BE2C (cell line): Measurements from ENCODE around the gene TRIM38.
A peak's percentile ranks its signal among the peaks of the same experiment; 100 is the strongest.
"Not testable (repeated sequence)": the region's sequence is repeated elsewhere in the genome, so short reads cannot be mapped to it uniquely, and the experiment has no call there.

Experiments used
- DNase-seq: peaks from one replicate; pipeline ENCODE4 v3.0.0-alpha.2; 2020
- H3K27me3 ChIP-seq: fragments of 250-450 bp; sonication (Bioruptor Pico); 2 replicates; pipeline ENCODE4 v1.5.1; 2020; ENCODE audit warnings: mild to moderate bottlenecking
- H3K36me3 ChIP-seq: fragments of 250-450 bp; sonication (Bioruptor Pico); 2 replicates; pipeline ENCODE4 v1.5.1; 2020; ENCODE audit warnings: mild to moderate bottlenecking
- H3K4me1 ChIP-seq: fragments of 250-450 bp; sonication (Bioruptor Pico); 2 replicates; pipeline ENCODE4 v1.5.1; 2020
- H3K4me3 ChIP-seq: 2 replicates; pipeline ENCODE4 v1.5.1; 2011; ENCODE audit warnings: low read depth, low read length
- H3K9me3 ChIP-seq: fragments of 250-450 bp; sonication (Bioruptor Pico); 2 replicates; pipeline ENCODE4 v1.5.1; 2020
- TF ChIP-seq, protein P1 (sequence below): IDR thresholded peaks from 2 replicates; pipeline ENCODE4 v1.5.1; 2012; ENCODE audit warnings: mild to moderate bottlenecking, low read depth, low read length

The TRIM38 gene

DNA sequence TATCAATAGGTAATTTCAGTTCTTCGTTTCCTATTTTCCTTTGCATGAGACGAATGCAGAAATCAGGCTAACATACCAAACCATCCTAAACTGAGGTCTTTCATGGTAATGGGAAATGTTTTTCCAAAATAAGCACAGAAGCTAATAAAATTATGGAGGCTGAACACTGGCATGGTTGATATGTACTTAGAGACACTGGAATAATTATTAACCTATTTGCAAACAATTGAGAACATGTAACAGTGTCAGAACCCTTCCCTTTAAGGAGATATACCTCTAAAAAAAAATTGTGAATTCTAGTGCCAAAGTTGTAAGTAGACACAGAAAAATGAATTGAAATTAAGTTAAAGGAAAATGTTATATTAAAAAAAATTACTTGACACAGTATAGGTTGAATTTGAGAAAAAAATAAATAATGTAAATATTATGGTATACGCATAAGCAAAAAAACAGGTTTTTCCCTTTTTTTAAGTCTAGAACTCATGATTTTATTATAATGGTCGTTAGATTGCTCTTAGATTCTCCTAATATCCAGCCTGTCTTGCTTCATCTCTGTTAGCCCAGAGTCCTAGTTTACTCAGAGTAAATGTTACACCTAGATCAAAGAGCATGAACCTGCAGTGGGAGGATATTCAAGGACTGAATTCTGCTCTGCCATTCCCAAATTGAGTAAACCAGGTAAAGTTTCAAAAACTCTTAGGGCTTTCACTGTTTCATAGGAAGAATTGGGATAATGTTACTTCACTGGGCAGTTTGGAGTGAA lies 33.9 kb upstream of the TRIM38 start:
- no peaks in the 10 kb centered on the region for H3K36me3 ChIP-seq
- no peaks in the 10 kb centered on the region for H3K27me3 ChIP-seq
- H3K9me3 ChIP-seq: no peaks in the 10 kb centered on the region
- no peak overlapping the region for H3K4me3 ChIP-seq
- DNase-seq: no peak
- TF ChIP-seq, protein P1, sequence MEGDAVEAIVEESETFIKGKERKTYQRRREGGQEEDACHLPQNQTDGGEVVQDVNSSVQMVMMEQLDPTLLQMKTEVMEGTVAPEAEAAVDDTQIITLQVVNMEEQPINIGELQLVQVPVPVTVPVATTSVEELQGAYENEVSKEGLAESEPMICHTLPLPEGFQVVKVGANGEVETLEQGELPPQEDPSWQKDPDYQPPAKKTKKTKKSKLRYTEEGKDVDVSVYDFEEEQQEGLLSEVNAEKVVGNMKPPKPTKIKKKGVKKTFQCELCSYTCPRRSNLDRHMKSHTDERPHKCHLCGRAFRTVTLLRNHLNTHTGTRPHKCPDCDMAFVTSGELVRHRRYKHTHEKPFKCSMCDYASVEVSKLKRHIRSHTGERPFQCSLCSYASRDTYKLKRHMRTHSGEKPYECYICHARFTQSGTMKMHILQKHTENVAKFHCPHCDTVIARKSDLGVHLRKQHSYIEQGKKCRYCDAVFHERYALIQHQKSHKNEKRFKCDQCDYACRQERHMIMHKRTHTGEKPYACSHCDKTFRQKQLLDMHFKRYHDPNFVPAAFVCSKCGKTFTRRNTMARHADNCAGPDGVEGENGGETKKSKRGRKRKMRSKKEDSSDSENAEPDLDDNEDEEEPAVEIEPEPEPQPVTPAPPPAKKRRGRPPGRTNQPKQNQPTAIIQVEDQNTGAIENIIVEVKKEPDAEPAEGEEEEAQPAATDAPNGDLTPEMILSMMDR: no peak
- H3K4me1 ChIP-seq: peaks cover 23% of the 10 kb centered on the region

DNA sequence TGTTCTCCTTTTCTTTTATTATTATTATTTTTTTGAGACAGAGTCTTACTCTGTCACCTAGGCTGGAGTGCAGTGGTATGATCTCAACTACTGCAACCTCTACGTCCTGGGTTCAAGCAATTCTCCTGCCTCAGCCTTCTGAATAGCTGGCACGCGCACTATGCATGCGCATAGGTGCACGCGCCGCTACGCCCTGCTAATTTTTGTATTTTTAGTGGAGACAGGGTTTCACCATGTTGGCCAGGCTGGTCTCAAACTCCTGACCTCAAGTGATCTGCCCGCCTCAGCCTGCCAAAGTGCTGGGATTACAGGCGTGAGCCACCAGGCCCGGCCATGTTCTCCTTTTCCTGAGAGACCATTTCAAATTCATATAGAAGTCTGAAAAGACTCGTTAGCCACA lies 32.8 kb upstream of the TRIM38 start:
- H3K27me3 ChIP-seq, H3K4me3 ChIP-seq, H3K9me3 ChIP-seq, H3K36me3 ChIP-seq, DNase-seq: not testable (repeated sequence)
- peaks cover 23% of the 10 kb centered on the region for H3K4me1 ChIP-seq

DNA sequence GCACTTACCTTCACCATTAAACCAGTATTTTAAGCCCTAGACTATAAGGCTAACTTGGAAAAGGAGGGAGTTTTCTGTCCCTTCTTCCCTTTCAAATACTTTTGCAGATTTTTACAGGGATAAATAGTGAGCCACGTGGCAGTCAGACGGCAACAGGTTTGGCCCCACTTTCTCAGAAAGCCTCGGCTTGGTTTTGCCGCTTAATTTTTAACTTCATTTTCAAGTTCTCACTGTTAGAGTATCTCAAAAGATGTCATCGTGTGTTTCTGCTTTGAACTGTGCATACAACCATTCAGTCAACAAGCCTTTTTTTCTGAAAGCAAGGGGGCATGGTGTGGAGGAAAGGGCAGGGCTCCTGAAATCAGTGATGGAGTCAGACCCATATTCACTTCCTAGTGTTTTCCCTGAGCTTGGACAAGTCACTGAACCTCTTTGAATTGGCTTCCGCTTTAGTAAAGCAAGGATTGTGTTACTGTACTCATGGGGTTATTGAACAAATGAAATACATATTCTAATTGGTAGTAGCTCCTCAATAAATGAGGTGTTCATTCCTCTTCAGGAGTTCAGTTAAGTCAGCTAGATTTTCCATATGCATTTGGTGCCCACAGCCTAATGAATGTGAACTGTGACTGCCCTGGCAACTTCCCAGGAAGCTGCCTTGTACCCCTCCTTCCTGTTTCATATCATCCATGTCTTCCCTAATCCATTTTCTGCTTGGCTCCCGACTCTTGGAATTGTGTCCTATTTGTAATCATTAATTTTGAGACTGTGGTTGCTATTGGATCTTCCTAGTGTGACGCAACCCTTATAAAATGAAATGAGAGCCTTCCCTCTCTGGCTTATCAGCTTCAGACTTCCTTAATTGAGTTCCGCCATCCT lies 31.8 kb upstream of the TRIM38 start, which contains the start of gene SLC17A2:
TSS of gene SLC17A2 (minus strand) at position 160 of the 879 bp plus-strand sequence. CDS start 4,895 bp downstream, outside the sequence.
- Histone ChIP-seq H3K4me1 (peaks cover 23% of the 10 kb centered on the region), H3K36me3 (no peaks in the 10 kb centered on the region), H3K9me3 (no peaks in the 10 kb centered on the region), H3K4me3 (no peak within 1 kb of the TSS), H3K27me3 (no peaks in the 10 kb centered on the region)
- TF ChIP-seq, protein P1: no peak
- peak; percentile 30 for DNase-seq

DNA sequence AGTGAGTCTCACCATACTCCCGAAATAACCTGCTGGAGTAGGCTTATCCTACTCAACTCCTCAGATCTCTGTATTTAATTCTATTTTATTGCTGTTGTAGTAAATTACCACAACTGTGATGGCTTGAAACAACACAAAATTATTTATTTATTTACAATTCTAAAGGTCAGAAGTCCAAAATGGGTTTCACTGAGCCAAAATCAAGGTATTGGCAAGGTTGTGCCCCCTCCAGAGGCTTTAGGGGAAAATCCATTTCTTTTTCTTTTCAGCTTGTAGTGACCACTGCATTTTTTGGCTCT lies 31.2 kb upstream of the TRIM38 start:
- TF ChIP-seq, protein P1: no peak
- no peak overlapping the region for H3K4me3 ChIP-seq
- H3K4me1 ChIP-seq: peaks cover 19% of the 10 kb centered on the region
- DNase-seq: no peak
- no peaks in the 10 kb centered on the region for H3K27me3 ChIP-seq
- H3K9me3 ChIP-seq: no peaks in the 10 kb centered on the region
- no peaks in the 10 kb centered on the region for H3K36me3 ChIP-seq

DNA sequence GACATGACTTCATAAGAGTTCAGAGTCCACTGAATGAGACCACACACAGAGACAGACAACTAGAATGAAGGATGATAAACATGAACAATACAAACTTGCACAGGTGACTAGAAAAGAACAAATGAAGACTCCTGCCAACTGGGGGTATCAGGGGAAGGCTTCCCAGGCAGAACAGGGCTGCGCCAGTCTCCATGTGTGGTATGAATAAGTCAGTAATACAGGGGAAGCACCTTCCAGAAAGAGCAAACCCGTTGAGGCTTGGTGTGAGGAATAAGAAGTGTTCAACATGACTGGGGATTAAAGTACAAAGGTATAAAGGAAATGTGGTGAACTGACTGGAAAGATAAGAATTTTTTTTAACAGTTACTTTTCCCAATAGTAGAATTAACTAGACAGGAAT lies 28.4 kb upstream of the TRIM38 start:
- no peaks in the 10 kb centered on the region for H3K36me3 ChIP-seq
- H3K4me1 ChIP-seq: peaks cover 13% of the 10 kb centered on the region
- DNase-seq: no peak
- H3K27me3 ChIP-seq: no peaks in the 10 kb centered on the region
- H3K4me3 ChIP-seq: no peak overlapping the region
- TF ChIP-seq, protein P1: no peak
- H3K9me3 ChIP-seq: no peaks in the 10 kb centered on the region

DNA sequence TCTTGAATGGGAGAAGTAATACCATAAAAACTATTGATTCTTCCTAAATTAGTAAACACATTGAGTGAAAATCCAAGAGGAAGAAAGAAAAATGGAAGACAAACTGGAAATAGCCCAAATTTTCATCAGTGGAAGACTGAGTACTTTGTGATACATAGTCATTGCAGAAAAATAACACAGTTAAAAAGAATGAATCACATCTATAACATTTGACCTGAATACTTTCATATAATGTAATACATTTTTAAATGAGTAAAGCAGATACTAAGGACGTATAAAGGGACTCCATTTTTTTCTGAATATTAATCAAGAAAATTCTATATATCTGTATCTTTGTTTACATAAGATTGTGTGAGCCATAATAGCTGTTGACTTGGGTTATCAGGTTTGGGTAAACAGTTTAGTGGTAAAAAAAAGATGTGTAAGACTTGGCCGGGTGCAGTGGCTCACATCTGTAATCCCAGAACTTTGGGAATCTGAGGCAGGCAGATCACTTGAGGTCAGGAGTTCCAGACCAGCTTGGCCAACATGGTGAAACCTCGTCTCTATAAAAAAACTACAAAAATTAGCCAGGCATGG lies 27.8 kb upstream of the TRIM38 start:
- no peaks in the 10 kb centered on the region for H3K9me3 ChIP-seq
- H3K4me3 ChIP-seq: no peak overlapping the region
- H3K36me3 ChIP-seq: no peaks in the 10 kb centered on the region
- peaks cover 13% of the 10 kb centered on the region for H3K4me1 ChIP-seq
- DNase-seq: no peak
- TF ChIP-seq, protein P1: no peak
- no peaks in the 10 kb centered on the region for H3K27me3 ChIP-seq
